A549 (cell line): Measurements from ENCODE around the gene TTYH2.

Experiments
- RCOR1 ChIP-seq: fragments of 150-350 bp; IDR thresholded peaks from 2 replicates; pipeline ENCODE4 v1.6.1; 2014; ENCODE audit warnings: antibody characterized with exemption, low read length, low read depth
- TF ChIP-seq, protein P1 (sequence below): IDR thresholded peaks from 2 replicates; pipeline ENCODE4 v1.6.1; 2012

DNA sequence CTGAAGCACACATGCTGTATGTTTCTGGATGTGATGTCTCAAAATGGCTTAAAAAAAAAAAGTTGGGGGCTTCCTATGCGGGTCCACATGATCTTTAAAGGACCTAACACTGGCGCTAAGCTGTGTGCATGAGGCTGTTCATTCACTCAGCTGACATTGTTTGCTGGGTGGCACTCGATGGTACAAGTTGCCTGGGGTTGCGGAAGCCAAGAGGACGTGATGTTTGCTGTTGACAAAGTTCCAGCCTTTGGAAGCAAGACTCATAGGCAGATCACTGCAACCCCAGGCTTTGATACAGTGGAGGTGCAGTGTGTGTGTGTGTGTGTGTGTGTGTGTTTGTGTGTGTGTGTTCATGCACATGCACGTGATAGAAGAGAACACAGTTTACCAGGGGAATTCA is 31.2 kb downstream of the TTYH2 start:
- TF ChIP-seq RCOR1: no peak
- TF ChIP-seq, protein P1, sequence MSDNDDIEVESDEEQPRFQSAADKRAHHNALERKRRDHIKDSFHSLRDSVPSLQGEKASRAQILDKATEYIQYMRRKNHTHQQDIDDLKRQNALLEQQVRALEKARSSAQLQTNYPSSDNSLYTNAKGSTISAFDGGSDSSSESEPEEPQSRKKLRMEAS: no peak
